Dermis blood vessel endothelial cell (primary cell): Measurements from ENCODE around the gene TRO. TPM values are rescaled to one million over a fixed set of nuclear protein-coding genes. Genes with fewer than 3 reads are reported as not detected.

Experiments used
- DNase-seq: peaks from one replicate; pipeline ENCODE4 v3.0.0; 2010
- total RNA-seq: library from RNA; depleted of rRNA; stranded (reverse); fragments of >200 nt; gene quantifications from 2 replicates; pipeline ENCODE4 v1.2.3, GENCODE V29; 2014

The TRO gene
- total RNA-seq = 4.4 and 5.9 TPM in 2 replicates

GRCh38 chrX:54920610-54921426 lies at the start of gene TRO:
Gene TRO, plus strand, starts transcription at chrX:54920824. Its CDS starts 1,423 bp downstream, at chrX:54922247.
- no peak for DNase-seq

GRCh38 chrX:54885740-54886139 lies 34.9 kb upstream of the TRO start:
- DNase-seq = no peak

- peak; percentile 56 for DNase-seq
These were observed 29.1 kb upstream of the TRO start for GRCh38 chrX:54891573-54891972.

GRCh38 chrX:54894159-54894558 lies 26.5 kb upstream of the TRO start:
- no peak for DNase-seq

- DNase-seq = no peak
These were observed 10.7 kb upstream of the TRO start for GRCh38 chrX:54909941-54910340.

- peak; percentile 54 for DNase-seq
These were observed 900 bp downstream of the TRO start for GRCh38 chrX:54921427-54922021.

- DNase-seq = no peak
These were observed 1.9 kb downstream of the TRO start for GRCh38 chrX:54922547-54922946.

- DNase-seq = no peak
These were observed 2.8 kb downstream of the TRO start for GRCh38 chrX:54923376-54923775.

GRCh38 chrX:54926978-54927377 lies 6.4 kb downstream of the TRO start:
- no peak for DNase-seq

GRCh38 chrX:54928876-54929275 lies 8.3 kb downstream of the TRO start:
- DNase-seq = no peak

GRCh38 chrX:54930291-54931049 lies 9.8 kb downstream of the TRO start:
- DNase-seq = no peak

- no peak for DNase-seq
These were observed 10.5 kb downstream of the TRO start for GRCh38 chrX:54931107-54931506.

GRCh38 chrX:54933150-54933826 lies 12.7 kb downstream of the TRO start:
- no peak for DNase-seq

GRCh38 chrX:54934058-54934457 lies 13.4 kb downstream of the TRO start:
- DNase-seq = no peak

GRCh38 chrX:54934890-54935289 lies 14.3 kb downstream of the TRO start:
- no peak for DNase-seq

- DNase-seq = no peak
These were observed 14.7 kb downstream of the TRO start for GRCh38 chrX:54935306-54935705.

- DNase-seq = no peak
These were observed 16.8 kb downstream of the TRO start for GRCh38 chrX:54937416-54937815.

- no peak for DNase-seq
These were observed 24.2 kb downstream of the TRO start for GRCh38 chrX:54944816-54945215.

- DNase-seq = no peak
These were observed 24.6 kb downstream of the TRO start for GRCh38 chrX:54945224-54945623.

GRCh38 chrX:54950730-54951375 lies 30.2 kb downstream of the TRO start:
- no peak for DNase-seq

- DNase-seq = no peak
These were observed 41.1 kb downstream of the TRO start for GRCh38 chrX:54961750-54962149.

GRCh38 chrX:54964766-54965497 lies 44.3 kb downstream of the TRO start:
- no peak for DNase-seq
